GM18907 (cell line): ENCODE results near the gene MFSD12.
"Not testable (repeated sequence)": the region's sequence is repeated elsewhere in the genome, so short reads cannot be mapped to it uniquely, and the experiment has no call there.

ENCODE experiments used
- ATAC-seq: cut with Tn5 transposase; IDR thresholded peaks from one replicate; pipeline ENCODE4 v1.9.1; 2021; ENCODE audit warnings: mild to moderate bottlenecking, moderate library complexity; ENCODE audit not compliant: unreplicated experiment

MFSD12 gene

GRCh38 chr19:3538965-3539755, 18.2 kb downstream of the MFSD12 start, which contains the start of gene TEKTIP1:
Gene TEKTIP1, plus strand, starts transcription at chr19:3539174. Its CDS starts 4 bp downstream, at chr19:3539178.
- no peak for ATAC-seq

GRCh38 chr19:3538258-3538929, 19.0 kb downstream of the MFSD12 start:
- no peak for ATAC-seq

GRCh38 chr19:3537438-3538240, 19.7 kb downstream of the MFSD12 start:
- ATAC-seq = no peak

GRCh38 chr19:3537101-3537437, 20.3 kb downstream of the MFSD12 start:
- no peak for ATAC-seq

GRCh38 chr19:3536429-3537100, 20.8 kb downstream of the MFSD12 start:
- ATAC-seq = no peak

GRCh38 chr19:3535981-3536380, 21.4 kb downstream of the MFSD12 start:
- no peak for ATAC-seq

- no peak for ATAC-seq
These were observed 21.8 kb downstream of the MFSD12 start for GRCh38 chr19:3535563-3535965.

GRCh38 chr19:3535235-3535535, 22.2 kb downstream of the MFSD12 start:
- ATAC-seq = no peak

- ATAC-seq = no peak
These were observed 22.8 kb downstream of the MFSD12 start for GRCh38 chr19:3534375-3535234.

GRCh38 chr19:3533563-3534216, 23.7 kb downstream of the MFSD12 start:
- ATAC-seq = no peak

- no peak for ATAC-seq
These were observed 24.4 kb downstream of the MFSD12 start for GRCh38 chr19:3533033-3533432.

GRCh38 chr19:3532154-3532786, 25.1 kb downstream of the MFSD12 start:
- no peak for ATAC-seq

- ATAC-seq = no peak
These were observed 25.7 kb downstream of the MFSD12 start for GRCh38 chr19:3531716-3532115.

- ATAC-seq = no peak
These were observed 27.0 kb downstream of the MFSD12 start for GRCh38 chr19:3530389-3530788.

GRCh38 chr19:3529299-3529698, 28.1 kb downstream of the MFSD12 start:
- ATAC-seq = not testable (repeated sequence)

- no peak for ATAC-seq
These were observed 28.7 kb downstream of the MFSD12 start for GRCh38 chr19:3528539-3529211.

- ATAC-seq = no peak
These were observed 29.3 kb downstream of the MFSD12 start for GRCh38 chr19:3528080-3528479.

GRCh38 chr19:3527238-3527910, 30.0 kb downstream of the MFSD12 start:
- ATAC-seq = no peak
